ENCODE data around the gene DMC1. TPM values are rescaled to one million over a fixed set of nuclear protein-coding genes. Genes with fewer than 3 reads are reported as not detected.

The DMC1 gene
- total RNA-seq, 4 donors from 2014 or later: 0.22 to 3.5 (median 0.49) TPM; not detected in 1

- 65 to 70% methylated on average over 1 of the region's 1 CpG for WGBS, 2 donors
- DNase-seq (ENCODE audit: low spot score in 2 of 2): no peak
- TF ChIP-seq CTCF (IDR thresholded peaks at IDR 0.05) (no peak), POLR2A (IDR thresholded peaks at IDR 0.05) (no peak)
- intact Hi-C loops (cut with DNase I; ENCODE audit: low total_unique reads): no loop called here
- no peak overlapping the region for H3K4me3 ChIP-seq (ENCODE audit: low read depth, poor library complexity, severe bottlenecking)
Measured at GRCh38 chr22:38484244-38484643, 85.7 kb downstream of the DMC1 start.

GRCh38 chr22:38482662-38483308 is 87.2 kb downstream of the DMC1 start:
- H3K4me3 ChIP-seq (ENCODE audit: low read depth, poor library complexity, severe bottlenecking): no peak overlapping the region
- intact Hi-C loops (cut with DNase I; ENCODE audit: low total_unique reads): no loop called here
- no peak for DNase-seq (ENCODE audit: low spot score in 2 of 2)
- WGBS, 2 donors: 87% methylated on average over 6 of the region's 6 CpGs
- no peak for TF ChIP-seq CTCF (IDR thresholded peaks at IDR 0.05)
- TF ChIP-seq POLR2A (IDR thresholded peaks at IDR 0.05): no peak

GRCh38 chr22:38481871-38482332 is 88.1 kb downstream of the DMC1 start:
- no peak overlapping the region for H3K4me3 ChIP-seq (ENCODE audit: low read depth, poor library complexity, severe bottlenecking)
- DNase-seq (ENCODE audit: low spot score in 2 of 2): no peak
- WGBS, 2 donors: 87 to 90% methylated on average over 8 of the region's 8 CpGs
- intact Hi-C loops (cut with DNase I; ENCODE audit: low total_unique reads): no loop called here
- TF ChIP-seq POLR2A (IDR thresholded peaks at IDR 0.05): no peak
- TF ChIP-seq CTCF (IDR thresholded peaks at IDR 0.05): no peak

- H3K4me3 ChIP-seq (ENCODE audit: low read depth, poor library complexity, severe bottlenecking): no peak overlapping the region
- no peak for TF ChIP-seq POLR2A (IDR thresholded peaks at IDR 0.05)
- TF ChIP-seq CTCF (IDR thresholded peaks at IDR 0.05): no peak
- intact Hi-C loops (cut with DNase I; ENCODE audit: low total_unique reads): no loop called here
- WGBS, 2 donors: 93% methylated on average over 3 of the region's 3 CpGs
- DNase-seq (ENCODE audit: low spot score in 2 of 2): no peak
Measured at GRCh38 chr22:38481162-38481870, 88.7 kb downstream of the DMC1 start.

- intact Hi-C loops (cut with DNase I; ENCODE audit: low total_unique reads): no loop called here
- H3K4me3 ChIP-seq (ENCODE audit: low read depth, poor library complexity, severe bottlenecking): no peak overlapping the region
- TF ChIP-seq POLR2A (IDR thresholded peaks at IDR 0.05): no peak
- TF ChIP-seq CTCF (IDR thresholded peaks at IDR 0.05): no peak
- DNase-seq (ENCODE audit: low spot score in 2 of 2): no peak
- 75 to 78% methylated on average over 7 of the region's 7 CpGs for WGBS, 2 donors
Measured at GRCh38 chr22:38479096-38479837, 90.7 kb downstream of the DMC1 start.

Data from lower leg skin (tissue), 4 donors.